Cardiac muscle cell (in vitro differentiated cells and primary cell): ENCODE data around the gene CDHR3. TPM values are rescaled to one million over a fixed set of nuclear protein-coding genes. Genes with fewer than 3 reads are reported as not detected.

Experiments used
- DNase-seq, 2 donors: peaks; one replicate each; pipeline versions ENCODE4 v3.0.0 to v3.0.0-alpha.2; 2010 to 2017; ENCODE audit warnings: low read depth in 1 of 2, low spot score in 1 of 2
- H3K27ac ChIP-seq: fragments of 200-600 bp; sonication (generic); 2 replicates; pipeline ENCODE4 v1.5.1; 2016
- H3K27me3 ChIP-seq: fragments of 200-600 bp; sonication (generic); 2 replicates; pipeline ENCODE4 v1.6.0; 2016; ENCODE audit warnings: control low read depth
- H3K36me3 ChIP-seq: fragments of 200-600 bp; sonication (generic); 2 replicates; pipeline ENCODE4 v1.5.1; 2016; ENCODE audit warnings: control low read depth
- H3K4me1 ChIP-seq: fragments of 200-600 bp; sonication (generic); 2 replicates; pipeline ENCODE4 v1.8.1; 2017; ENCODE audit warnings: low read depth, mild to moderate bottlenecking, mixed run types
- H3K4me3 ChIP-seq: fragments of 200-600 bp; sonication (generic); 2 replicates; pipeline ENCODE4 v1.5.1; 2016; ENCODE audit warnings: mild to moderate bottlenecking
- H3K9me3 ChIP-seq: fragments of 200-600 bp; sonication (generic); 2 replicates; pipeline ENCODE4 v1.5.1; 2017; ENCODE audit warnings: low read depth, mild to moderate bottlenecking, control low read depth
- CTCF ChIP-seq: IDR thresholded peaks from 2 replicates; pipeline ENCODE4 v1.5.1; 2012; ENCODE audit warnings: low read depth, mild to moderate bottlenecking, low read length
- polyA plus RNA-seq: library from polyadenylated mRNA; unstranded; fragments of >200 nt; fragmentation: Nextera tagmentation; extraction: Ambion mirVana; gene quantifications from 2 replicates; pipeline ENCODE4 v1.2.1, GENCODE V29; 2016
- total RNA-seq: library from RNA; depleted of rRNA; stranded (reverse); fragments of >200 nt; gene quantifications from 2 replicates; pipeline ENCODE4 v1.2.3, GENCODE V29; 2016

The CDHR3 gene
- total and polyA plus RNA-seq, 2 experiments from 2014 or later: 9.3 to 12.2 TPM

GRCh38 chr7:105985229-105985628 lies 22.2 kb downstream of the CDHR3 start:
- DNase-seq: peak in 1 of 2 donors; percentile 32
- Histone ChIP-seq H3K9me3 (no peaks in the 10 kb centered on the region), H3K4me3 (no peak overlapping the region), H3K36me3 (no peaks in the 10 kb centered on the region), H3K27me3 (no peaks in the 10 kb centered on the region), H3K4me1 (peaks cover 10% of the 10 kb centered on the region), H3K27ac (no peak overlapping the region)
- TF ChIP-seq CTCF: no peak

DNA sequence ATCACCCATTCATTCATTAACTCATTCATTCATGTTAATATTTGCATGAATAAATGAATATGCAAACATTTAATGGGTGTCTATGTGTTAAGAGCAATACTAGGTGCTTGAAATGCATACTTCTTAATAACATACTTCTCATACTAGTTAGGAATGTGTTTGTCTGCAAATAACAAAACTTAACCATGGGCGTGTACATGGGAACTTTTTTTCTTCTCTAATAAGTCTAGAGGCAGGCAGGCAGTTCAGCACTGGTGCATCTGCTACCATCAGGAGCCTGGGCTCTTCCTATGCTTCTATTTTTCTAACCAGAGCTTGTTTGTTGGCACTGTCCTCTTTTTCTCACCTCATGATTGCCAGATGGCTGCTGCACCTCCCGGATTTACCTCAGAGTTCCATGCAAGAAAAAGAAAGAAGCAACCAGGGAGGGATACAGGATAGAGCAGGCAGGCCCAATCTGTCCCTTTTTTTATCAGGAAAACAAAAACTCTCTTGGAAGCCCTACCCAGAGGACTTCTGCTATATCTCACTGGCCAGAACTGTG lies 22.7 kb downstream of the CDHR3 start:
- no peak overlapping the region for H3K4me3 ChIP-seq
- H3K36me3 ChIP-seq: no peaks in the 10 kb centered on the region
- H3K27me3 ChIP-seq: no peaks in the 10 kb centered on the region
- no peaks in the 10 kb centered on the region for H3K9me3 ChIP-seq
- no peak overlapping the region for H3K27ac ChIP-seq
- TF ChIP-seq CTCF: no peak
- peaks cover 11% of the 10 kb centered on the region for H3K4me1 ChIP-seq
- DNase-seq: no peak

DNA sequence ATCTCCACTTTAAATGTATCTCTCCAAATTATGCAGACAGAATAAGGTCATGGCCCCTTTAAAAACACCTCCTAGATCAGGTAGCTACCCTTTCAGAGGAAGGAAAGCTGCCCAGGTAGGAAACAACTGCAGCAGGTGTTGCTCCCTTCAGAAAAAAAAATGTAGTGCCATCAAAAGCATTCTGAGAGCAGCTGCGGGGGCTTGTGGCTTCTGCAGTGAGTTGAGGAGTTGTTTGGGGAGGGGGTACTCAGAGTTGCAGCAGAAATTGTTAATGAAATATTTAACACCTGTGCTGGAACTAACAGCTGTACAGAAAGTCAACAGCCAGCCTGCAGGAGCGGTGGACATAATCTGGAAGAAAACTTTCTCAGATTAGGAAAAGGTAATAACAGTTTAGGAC lies 24.0 kb downstream of the CDHR3 start:
- DNase-seq: no peak
- no peaks in the 10 kb centered on the region for H3K27me3 ChIP-seq
- H3K4me1 ChIP-seq: peaks cover 19% of the 10 kb centered on the region

DNA sequence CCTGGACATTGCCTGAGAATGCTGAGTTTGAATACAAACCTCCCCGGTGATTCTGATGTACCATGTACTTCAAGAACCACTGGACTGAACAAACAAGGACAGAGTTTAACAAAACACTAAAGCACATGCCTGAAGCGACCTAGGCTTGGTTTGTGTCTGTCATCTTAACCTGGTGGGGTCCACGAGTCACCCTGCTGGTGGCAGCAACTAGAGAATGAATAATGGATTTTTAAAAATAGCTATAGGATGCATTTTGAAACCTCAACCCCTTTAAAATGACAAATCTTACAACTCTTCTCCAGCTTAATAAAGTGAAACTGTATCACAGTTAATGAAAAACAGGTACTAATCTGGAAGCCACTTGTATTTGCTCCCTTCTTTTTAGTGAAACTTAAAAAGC lies 25.2 kb downstream of the CDHR3 start:
- no peak for DNase-seq
- TF ChIP-seq CTCF: no peak
- H3K36me3 ChIP-seq: no peaks in the 10 kb centered on the region
- H3K4me1 ChIP-seq: peaks cover 19% of the 10 kb centered on the region
- no peaks in the 10 kb centered on the region for H3K27me3 ChIP-seq
- H3K9me3 ChIP-seq: no peaks in the 10 kb centered on the region
- no peak overlapping the region for H3K4me3 ChIP-seq
- no peak overlapping the region for H3K27ac ChIP-seq

More for the DNA sequence above, 24.0 kb downstream of the CDHR3 start:
- no peak overlapping the region for H3K4me3 ChIP-seq
- H3K27ac ChIP-seq: no peak overlapping the region
- no peaks in the 10 kb centered on the region for H3K36me3 ChIP-seq
- no peaks in the 10 kb centered on the region for H3K9me3 ChIP-seq
- no peak for TF ChIP-seq CTCF

DNA sequence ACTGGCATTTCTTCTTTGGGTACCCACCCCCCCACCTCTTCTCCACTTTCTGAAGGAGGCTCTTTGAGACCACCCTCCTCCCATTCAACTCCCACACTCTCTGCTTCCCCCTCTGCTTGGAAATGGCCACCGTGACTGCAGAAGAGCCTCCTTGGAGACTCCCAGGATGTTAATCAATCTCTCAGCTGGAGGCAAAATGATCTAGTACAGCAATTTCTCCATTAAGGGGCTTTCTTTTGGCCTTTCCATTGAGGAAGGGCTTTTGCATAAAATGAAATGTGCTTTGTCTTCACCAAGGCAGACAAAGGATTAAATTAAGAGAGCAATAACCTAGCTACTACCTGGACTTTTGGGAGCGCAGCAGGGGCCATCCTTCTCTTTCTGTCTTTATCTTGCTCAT lies 26.1 kb downstream of the CDHR3 start:
- Histone ChIP-seq H3K27me3 (no peaks in the 10 kb centered on the region), H3K27ac (no peak overlapping the region), H3K9me3 (no peaks in the 10 kb centered on the region), H3K4me3 (no peak overlapping the region), H3K4me1 (peaks cover 19% of the 10 kb centered on the region), H3K36me3 (no peaks in the 10 kb centered on the region)
- no peak for DNase-seq
- no peak for TF ChIP-seq CTCF

GRCh38 chr7:105989686-105990085 lies 26.6 kb downstream of the CDHR3 start:
- Histone ChIP-seq H3K9me3 (no peaks in the 10 kb centered on the region), H3K27ac (no peak overlapping the region), H3K36me3 (no peaks in the 10 kb centered on the region), H3K27me3 (no peaks in the 10 kb centered on the region), H3K4me1 (peaks cover 19% of the 10 kb centered on the region), H3K4me3 (no peak overlapping the region)
- no peak for TF ChIP-seq CTCF
- DNase-seq: no peak
